Stimulated activated CD8-positive, alpha-beta memory T cell treated with anti-CD3 and anti-CD28 coated beads, Interleukin-15, amount 100 ng/mL, for 4 hours (primary cell): ENCODE data around the gene GREB1.

Source experiments
- DNase-seq, 2 donors: peaks; one replicate each; pipeline ENCODE4 v3.0.0-alpha.2; 2020; ENCODE audit warnings: low read depth in 2 of 2

GREB1 gene

DNA sequence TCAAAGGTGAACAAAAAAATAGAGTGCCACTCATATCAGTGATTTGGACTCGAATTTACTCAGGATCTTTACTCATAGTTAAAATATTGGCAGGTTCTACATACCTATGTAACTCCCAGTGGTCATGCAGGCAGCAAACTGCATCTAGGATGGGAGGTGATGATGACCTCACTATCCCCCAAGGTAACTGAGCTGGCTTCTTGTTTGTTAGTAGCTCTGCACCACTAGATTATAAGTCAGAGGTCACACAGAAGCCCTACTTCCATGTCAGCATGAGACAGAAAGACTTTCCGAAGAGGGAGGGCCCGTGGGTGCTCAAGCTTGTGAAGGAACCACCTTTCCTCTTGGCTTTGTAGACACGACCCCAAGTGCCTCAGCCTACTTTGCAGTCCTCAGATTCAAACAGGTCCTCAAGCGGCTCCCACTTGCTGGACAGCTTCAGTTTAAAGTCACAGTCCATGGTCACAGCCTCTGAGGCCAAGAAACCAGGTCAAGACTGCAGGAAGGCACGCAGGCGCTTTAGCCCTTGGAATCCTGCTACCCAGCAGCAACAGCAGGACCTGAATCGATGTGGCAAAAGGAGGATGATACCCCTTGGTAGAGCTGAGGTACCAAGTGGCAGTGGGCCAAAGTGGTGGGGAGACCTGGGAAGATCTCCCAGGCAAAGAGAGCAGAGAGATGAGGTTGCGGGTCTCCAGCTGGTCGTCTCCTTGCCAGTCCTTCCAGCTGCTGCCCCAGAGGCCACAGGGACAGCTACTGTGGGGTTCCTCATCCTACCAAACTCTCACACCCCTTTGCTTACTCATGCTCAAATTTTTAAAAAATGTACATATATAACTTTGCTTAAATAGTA is 131.9 kb downstream of the GREB1 start:
- no peak for DNase-seq

DNA sequence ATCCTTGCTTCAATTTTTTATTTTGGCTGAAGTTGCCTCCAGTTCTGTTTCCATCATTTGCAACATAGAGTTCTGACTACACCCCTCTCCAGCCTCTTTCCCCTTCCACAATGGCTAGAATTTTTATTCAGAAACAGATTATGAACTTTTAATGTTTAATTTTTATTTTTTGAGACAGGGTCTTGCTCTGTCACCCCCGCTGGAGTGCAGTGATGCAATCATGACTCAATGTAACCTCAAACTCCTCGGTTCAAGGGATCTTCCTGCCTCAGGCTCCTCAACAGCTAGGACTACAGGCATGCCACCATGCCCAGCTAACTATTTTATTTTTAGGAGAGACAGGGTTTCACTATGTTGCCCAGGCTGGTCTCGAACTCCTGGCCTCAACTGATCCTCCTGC is 133.3 kb downstream of the GREB1 start:
- DNase-seq: no peak

DNA sequence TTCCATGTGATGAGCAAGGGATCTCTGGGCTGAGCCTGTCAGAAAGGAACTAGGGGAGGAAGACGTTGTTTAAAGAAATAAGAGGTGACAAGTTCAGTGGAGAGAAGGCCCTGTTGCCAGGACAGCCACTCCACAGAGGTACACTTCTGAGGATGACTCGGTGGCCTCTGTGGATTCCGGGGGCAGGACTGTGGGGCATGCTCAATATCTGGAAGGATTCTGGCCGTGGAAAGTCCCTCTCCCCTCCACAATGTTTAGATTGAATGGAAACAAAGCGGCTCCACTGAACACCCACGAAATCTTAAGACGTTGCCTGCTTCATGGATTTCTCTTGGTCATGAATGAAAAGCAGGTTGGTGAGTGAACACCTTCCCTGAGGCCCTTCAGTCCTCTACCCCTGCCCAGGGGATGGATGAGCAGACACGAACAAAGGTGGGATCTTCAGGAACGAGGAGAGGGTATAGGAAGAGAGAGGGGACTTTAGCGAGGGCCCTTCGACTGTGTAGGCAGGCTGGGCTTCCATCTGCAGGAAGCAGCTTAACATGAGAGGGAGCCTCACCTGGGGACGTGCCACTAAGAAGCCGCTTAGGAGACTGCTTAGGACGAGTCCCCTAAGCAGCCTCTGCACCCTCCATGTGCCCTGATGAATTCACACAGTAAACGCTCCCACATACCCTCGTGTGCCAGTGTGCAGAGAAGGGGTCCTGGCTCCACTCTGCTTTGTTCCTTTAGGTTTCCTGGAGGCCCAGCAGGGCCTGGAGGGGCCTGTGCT is 134.2 kb downstream of the GREB1 start:
- no peak for DNase-seq

DNA sequence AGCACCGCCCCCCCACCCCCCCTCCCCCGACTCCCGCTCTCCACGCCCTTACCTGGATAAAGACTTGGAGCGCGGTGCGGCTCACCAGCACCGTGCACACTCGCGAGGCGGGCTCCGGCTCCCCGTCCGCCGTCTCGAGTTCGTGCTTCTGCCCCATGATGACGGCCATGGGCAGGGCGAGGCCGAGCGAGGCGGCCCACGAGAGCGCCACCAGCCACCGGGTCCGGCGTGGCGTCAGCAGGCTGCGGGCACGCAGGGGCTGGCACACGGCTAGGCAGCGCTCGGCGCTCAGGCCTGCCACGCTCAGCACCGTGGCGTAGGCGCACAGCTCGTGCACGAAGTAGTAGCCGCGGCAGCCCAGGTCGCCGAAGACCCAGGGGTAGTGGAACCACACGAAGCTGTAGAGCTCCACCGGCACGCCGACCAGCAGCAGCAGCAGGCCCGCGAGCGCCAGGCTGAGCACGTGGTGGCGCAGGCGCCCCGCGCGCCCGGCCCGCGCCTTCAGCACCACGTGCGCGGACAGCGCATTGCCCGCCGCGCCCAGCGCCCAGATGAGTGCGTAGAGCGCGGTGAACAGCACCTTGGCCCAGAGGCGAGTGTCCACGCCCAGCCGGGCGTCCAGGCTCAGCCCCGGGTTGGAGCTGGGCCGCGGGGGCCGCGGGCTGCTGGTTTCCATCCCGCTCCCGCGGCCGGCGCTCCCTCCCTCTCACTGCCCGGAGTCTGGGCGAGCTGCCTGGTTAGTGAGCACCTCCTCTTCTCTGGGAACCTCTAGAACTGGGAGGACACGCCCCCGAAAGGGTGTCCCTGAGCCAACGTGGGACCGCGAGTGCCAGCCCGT is 135.8 kb downstream of the GREB1 start, which contains the start of gene NTSR2:
TSS of gene NTSR2 (minus strand) at position 742 of the 838 bp plus-strand sequence. CDS start at position 676, 66 bp downstream.
- DNase-seq: no peak

DNA sequence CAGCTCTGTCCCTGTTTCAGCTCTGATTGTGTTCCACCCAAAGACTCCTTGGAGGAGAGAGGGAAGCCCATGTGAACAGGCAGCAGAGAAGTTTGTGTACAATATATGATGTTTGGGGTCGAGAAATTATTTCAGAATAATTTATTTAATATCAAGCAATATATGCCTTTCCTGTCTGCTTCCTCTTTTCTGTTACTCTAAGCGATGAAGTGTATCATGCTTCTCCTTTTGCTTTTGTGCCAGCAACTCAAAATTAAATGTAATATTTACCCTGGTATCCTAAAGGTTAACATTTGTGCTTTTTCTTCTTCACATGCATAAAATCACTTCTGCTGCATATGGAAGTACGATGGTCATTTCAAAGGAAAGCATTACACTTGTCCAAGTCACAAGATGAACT is 138.6 kb downstream of the GREB1 start:
- no peak for DNase-seq

DNA sequence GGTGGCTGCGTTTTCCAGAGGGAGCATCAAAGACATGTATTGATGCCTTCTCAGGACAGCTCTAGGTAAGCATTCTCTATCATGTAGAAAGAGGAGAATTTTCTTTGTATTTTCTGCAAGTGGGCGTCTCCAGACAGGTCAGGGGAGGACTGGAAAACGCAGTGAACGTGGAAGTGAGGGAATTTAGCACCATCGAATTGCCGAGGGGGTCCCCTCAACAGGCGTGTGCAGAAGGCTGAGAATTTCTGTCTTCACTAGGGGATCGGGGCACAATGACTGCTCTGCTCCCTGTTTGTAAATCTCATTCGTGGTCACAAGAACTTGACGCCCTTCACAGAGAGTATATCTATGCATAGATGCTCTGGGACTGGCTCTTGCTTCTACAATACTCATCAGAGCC is 141.1 kb downstream of the GREB1 start:
- DNase-seq: no peak

DNA sequence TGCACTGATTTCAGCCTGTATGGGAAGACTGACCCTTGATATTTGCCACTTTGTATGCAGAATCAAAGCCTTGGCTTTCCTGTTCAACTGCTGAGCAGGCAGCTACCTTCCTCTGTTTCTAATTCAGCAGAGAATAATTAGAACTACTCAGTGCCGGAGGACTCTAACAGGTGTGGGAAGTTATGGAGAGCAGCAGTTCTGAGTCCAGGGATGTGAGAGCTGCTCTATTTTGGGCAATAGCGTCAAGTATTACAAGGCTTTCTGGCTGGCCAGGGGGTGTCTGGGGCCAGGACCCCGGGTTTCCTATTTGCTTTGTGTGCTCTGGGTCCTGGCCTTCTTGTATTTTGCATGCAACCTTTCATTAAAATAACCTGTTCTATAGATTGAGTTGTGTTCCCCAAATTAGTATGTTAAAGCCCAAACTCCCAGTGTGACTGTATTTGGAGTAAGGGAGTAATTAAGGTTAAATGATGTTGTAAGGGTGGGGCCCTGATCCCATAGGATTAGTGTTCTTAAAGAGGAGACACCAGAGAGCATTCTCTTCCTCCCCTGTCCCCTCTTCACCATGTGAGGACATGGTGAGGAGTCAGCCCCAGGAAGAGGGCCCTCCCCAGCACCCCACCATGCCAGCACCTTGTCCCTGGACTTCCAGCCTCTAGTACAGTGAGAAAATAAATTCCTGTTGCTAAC is 141.7 kb downstream of the GREB1 start:
- DNase-seq: no peak

DNA sequence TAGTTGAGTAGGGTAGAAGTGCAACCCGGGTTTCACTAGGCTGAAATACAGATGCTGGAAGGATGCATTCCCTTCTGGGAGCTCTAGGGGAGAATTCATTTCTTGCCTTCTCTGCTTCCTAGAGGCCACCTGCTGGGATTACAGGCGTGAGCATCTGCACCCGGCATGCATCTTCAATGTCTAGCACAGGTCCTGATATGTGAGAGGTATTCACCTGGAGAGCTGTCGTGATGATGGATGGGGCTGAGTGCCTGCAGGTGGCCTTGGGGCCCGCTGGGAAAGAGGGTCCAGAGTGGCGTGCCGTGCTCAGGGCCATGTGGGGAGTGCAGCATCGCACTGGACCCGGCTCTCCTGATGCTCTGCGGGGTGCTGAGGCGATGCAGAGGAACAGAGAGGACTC is 142.8 kb downstream of the GREB1 start:
- no peak for DNase-seq

DNA sequence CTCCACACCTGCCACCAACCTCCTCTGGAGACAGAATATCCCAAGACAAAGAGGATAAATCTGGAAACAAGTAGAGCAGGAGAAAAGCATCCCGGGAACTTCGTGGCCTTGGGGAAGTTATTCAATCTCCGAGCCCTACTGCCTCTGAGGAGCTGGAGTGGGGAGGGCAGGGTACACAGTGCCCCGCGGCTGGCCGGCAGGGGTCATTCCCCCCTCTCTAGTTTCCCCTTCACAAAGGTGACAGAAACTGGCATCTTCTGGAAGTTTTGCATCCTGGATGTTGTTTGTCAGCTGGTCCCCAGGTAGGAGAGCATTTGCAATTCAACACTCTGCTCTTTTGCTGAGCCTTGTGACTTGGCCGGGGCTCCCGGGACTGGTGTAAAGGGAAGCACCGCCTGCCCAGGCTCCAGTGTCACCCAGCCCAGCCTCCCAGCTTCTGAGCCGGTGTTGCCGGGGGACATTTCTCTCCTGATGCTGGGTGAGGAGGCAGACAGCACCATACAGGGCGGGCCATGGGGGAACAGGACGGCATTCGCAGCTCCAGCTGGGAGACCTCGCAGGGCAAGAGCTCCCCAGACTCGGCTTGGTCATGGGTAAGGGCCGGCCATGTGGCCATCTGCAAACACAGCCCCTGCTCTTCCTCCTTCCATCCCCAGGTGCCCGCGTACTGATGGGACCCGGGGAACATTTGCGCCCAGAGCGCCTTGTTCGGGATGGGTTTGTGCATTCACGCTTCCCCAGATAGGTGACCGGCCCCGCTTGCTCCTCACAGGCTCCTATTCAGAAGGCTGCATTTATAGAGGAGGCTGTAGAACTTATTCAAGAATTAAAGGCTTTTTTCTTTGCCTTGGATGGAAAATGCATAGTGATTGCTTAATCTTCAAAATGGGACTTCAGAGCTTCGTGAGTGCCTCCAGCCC is 143.6 kb downstream of the GREB1 start:
- DNase-seq: no peak

DNA sequence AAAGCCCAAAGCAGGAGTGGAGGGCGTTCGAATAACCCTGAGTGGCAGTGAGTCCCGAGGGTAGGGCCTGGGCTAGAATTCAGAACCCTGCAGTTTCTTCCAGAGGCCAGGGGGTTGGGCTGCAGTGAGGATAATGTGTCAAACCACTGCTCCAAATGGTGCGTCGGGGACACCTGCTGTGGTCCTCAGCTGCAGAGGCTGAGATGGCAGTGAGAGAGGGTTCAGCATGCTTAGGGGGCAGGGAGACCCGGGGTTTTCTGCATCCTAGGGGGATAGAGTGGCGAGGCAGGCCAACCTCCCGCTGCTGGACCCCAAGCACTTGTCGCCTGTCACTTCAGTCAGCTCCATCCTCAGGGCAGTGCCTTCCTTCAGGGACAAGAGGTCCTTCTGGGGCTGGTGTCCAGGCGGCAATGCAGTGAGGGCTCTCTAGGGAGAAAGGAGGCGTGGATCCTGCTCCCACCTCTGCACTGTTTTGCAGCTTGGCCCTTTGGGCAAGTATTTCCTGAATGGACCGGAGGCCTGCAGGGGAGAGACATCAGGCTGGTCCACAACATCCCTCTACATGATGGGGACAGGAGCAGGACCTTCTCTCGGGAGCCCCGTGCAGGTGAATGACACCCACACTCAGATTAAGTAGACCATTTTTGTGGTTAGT is 144.6 kb downstream of the GREB1 start:
- no peak for DNase-seq

DNA sequence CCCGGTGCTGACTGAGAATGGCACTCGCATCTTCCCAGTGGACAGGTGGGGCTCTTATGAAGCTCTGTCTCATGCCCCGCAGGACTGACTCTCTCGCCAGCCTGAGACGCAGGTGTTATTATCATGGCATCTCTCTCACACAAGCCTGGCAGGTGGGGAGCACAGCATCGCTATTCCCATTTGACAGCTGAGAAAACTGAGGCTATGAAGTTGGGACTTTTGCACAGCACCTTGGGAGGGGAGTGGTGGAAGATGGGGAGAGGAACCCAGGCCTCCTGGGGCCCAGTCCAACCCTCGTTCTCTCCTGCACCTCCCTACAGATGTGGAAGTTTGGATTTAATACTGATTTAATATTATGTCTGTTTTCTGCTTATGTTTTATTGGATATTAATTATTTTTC is 145.2 kb downstream of the GREB1 start:
- no peak for DNase-seq

DNA sequence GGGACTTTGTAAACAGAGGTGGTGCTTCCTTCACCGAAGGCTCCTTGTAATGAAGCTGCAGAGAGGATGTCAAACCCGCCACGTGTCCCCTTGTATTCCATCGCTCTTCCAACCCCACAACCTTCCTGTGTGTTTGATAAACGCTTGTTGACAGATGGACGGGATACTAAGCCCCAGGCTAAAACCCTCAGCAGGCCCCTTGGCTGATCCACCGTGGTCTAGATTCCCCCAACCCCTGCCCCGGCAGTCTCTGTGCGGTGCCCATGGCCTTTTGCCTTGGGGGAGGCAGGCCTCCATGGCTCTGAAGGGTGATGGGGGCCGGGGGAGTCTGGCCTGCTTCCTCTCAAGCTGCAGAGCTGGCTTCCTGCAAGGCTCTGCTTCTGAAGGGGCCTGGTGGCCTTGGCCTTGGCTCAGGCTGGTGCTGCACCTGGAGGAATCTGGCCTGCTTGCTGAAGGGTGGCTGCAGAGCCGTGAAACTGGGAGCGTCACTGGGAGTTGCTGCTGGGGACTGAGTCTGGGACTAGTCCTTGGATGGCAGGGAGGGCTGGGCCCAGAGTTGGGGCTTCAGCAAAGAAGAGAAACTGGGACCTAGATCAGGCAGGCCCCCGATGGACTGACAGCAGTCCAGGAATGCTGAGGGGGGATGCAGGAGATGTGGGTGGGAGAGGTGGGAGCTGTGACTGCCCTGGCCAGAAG is 145.8 kb downstream of the GREB1 start:
- no peak for DNase-seq

DNA sequence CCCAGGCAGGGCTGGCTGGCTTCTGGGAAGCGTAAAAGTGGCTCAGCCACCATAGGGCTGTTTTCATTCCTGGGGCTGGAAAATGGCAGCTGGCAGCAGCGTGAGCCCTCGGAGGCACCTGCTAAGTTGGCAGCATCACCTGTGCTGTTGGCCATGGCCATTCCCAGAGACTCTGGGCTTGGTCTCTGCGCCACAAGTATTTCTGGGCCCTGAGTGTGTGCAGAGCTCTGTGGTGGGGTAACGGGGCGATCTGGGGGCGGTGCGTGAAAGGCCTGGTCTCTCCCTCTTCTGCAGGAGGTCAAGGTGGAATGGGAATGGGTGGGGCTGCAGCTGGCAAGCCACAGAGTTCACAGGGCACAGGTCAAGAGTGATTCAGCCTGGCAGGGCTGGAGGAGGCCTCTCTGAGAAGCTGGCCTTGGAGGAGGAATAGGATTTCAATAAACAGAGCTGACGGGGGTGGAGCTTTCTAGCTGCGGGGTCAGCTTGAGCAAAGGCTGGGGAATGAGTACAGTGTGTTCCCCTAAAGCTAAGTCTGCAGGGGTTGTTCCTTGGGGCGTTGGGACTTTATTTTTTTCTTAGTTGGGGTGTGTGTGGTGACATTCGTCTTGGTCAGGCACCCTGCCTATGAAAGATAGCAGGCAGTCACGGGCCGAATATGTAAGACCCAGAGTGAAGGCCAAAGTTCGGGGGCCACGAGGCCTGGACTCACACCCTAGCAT is 146.5 kb downstream of the GREB1 start:
- no peak for DNase-seq

DNA sequence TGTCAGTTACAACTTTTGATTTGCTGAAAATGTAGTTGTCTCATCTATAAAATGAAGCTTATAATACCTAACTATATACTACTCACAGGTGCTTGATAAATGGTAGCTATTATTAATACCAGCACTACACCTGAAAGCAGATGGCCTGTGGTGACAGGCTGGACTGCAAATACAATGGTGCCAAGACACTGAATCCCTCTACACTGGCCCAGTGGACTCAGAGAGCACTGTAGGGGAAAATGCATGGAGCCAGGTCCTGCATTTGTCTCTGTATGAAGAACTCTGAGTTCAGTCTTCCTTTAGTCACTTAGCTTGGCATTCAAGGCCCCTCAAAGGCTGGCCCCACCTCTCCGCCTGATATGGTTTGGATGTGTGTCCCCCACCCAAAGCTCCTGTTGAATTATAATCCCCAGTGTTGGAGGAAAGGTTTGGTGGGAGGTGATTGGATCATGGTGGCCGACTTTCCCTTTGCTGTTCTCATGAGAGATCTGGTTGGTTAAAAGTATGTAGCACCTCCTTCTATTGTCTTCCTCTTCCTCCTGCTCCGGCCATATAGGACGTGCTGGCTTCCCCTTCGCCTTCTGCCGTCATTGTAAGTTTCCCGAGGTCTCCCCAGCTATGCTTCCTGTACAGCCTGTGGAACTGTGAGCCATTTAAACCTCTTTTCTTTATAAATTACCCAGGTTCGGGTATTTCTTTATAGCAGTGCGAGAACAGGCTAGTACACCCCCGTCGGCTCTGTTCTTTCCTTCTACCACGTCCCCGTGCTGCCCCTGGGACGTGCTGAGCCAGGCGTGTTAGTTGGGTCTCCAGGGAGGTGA is 147.3 kb downstream of the GREB1 start:
- no peak for DNase-seq

DNA sequence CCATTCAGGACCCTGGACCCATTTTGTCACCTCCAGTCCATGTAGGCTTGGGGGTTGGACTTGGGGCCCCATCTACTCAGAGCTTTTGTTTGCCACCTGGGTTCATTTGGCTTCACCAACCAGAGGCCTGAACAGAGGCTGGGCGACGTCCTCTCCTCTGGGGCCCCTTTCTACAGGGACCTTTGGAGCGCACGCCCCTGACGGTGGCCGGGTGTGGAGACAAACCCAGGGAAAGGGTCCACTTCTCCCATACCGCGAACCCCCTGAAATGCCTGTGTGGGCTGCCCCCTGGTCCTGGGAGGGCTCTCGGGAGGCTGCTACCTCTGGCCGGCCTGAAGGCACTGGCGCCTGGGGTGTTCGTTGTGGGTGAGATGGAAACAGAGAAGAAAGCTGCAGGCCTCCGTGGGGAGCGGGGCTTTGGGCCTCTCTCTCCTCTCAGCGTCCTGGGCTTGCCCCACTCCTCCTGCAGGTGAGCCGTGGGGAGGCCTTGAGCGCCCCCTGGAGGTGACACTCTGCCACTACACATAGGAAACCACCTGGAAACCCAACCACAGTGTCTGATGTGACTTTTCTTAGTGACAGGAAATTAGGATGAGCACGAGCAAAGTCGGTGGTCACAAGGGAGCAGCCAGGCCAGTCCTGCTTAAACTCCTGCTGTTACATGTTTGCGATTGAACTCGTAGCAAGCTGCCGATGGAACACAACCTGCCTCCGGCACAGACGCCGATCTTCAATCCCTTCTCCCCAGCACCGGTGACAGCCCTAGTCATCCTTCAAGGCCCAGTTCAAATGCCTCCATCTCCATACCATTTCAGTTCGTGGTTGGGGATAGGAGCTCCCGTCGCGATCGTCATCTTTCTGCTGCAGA is 148.1 kb downstream of the GREB1 start:
- no peak for DNase-seq

DNA sequence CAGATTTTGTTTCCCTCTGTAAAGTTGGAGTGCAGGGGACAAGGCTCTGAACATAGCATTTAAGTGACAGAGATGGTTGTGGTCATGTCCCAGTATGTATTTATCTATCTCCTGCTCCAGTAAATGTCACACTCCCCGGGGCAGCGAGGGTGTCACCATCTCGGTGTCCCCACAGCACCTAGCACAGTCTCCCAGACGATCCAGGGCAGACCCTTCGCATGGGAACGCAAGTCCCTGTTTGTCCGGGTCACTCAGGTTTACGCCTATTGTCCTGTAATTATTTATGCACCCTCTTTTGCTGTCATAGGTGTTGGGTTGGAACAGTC is 148.7 kb downstream of the GREB1 start:
- no peak for DNase-seq

DNA sequence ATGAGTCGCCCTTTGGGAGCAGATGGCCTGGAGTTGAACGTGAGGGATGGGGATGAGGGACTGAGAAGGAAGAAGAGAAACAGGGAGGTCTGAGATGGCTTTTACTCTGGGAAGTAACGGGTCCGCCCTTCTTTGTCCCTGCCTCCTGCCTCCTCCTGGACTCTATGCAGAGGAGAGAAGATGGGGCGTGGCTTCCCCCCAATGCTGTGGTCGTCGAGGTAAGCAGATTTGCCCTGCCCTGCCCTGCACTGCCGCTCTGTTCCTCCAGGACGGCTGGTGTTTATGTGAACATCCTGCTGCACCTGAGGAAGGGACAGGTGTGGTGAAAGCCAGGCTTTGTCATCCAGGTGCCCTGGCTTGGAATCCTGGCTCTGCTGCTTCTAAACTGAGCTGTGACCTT is 149.6 kb downstream of the GREB1 start:
- DNase-seq: no peak
